Measurements from ENCODE around the gene TNFAIP6. TPM values are rescaled to one million over a fixed set of nuclear protein-coding genes. Genes with fewer than 3 reads are reported as not detected.

Gene TNFAIP6
- total and polyA plus RNA-seq, 8 donors, result 2.3 to 14.8 (median 4.0) TPM

DNA sequence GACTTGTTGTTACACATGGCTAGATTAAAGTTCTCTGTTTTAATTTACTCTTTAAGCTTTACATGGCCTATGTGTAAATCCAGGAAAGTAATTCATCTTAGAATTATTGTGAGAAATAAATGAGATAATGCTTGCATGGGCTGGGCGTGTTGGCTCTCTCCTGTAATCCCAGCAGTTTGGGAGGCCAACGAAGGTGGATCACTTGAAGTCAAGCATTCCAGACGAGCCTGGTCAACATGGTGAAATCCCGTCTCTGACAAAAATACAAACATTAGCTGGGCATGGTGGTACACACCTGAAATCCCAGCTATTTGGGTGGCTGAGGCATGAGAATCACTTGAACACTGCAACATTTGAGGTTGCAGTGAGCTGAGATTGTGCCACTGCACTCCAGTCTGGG lies 48.0 kb downstream of the TNFAIP6 start:
- H3K36me3 ChIP-seq, result no peaks in the 10 kb centered on the region
- intact Hi-C loops (cut with DNase I), result no loop called here
- no peak for TF ChIP-seq CTCF (IDR thresholded peaks at IDR 0.05)
- H3K4me1 ChIP-seq, result peaks cover 0 to 4% of the 10 kb centered on the region in 2 donors
- H3K27me3 ChIP-seq, result no peaks in the 10 kb centered on the region
- no peak for ATAC-seq
- DNase-seq, result no peak
- H3K4me3 ChIP-seq, result no peak overlapping the region
- no peak overlapping the region for H3K27ac ChIP-seq
- no peaks in the 10 kb centered on the region for H3K9me3 ChIP-seq

- ATAC-seq (no peak), DNase-seq (no peak)
- Histone ChIP-seq H3K4me3 (no peak overlapping the region), H3K36me3 (peaks cover 0 to 10% of the 10 kb centered on the region in 2 donors), H3K27ac (no peak overlapping the region), H3K27me3 (no peaks in the 10 kb centered on the region), H3K9me3 (no peaks in the 10 kb centered on the region), H3K4me1 (peaks cover 6 to 19% of the 10 kb centered on the region in 2 donors)
- TF ChIP-seq CTCF (IDR thresholded peaks at IDR 0.05), result no peak
- intact Hi-C loops (cut with DNase I), result no loop called here
Measured at GRCh38 chr2:151407281-151407680, 49.9 kb downstream of the TNFAIP6 start.

GRCh38 chr2:151408788-151409600 lies 51.6 kb downstream of the TNFAIP6 start:
- H3K4me3 ChIP-seq, result peak overlapping the region in 1 of 2 donors; percentile 96
- ATAC-seq, result no peak
- peaks cover 0 to 27% of the 10 kb centered on the region in 2 donors for H3K36me3 ChIP-seq
- intact Hi-C loops (cut with DNase I), result no loop called here
- H3K27me3 ChIP-seq, result no peaks in the 10 kb centered on the region
- H3K27ac ChIP-seq, result peak overlapping the region; percentile 90 to 94
- peaks cover 6 to 19% of the 10 kb centered on the region in 2 donors for H3K4me1 ChIP-seq
- peak in 1 of 4 donors; percentile 35 for DNase-seq
- no peaks in the 10 kb centered on the region for H3K9me3 ChIP-seq
- TF ChIP-seq CTCF (IDR thresholded peaks at IDR 0.05), result no peak

DNA sequence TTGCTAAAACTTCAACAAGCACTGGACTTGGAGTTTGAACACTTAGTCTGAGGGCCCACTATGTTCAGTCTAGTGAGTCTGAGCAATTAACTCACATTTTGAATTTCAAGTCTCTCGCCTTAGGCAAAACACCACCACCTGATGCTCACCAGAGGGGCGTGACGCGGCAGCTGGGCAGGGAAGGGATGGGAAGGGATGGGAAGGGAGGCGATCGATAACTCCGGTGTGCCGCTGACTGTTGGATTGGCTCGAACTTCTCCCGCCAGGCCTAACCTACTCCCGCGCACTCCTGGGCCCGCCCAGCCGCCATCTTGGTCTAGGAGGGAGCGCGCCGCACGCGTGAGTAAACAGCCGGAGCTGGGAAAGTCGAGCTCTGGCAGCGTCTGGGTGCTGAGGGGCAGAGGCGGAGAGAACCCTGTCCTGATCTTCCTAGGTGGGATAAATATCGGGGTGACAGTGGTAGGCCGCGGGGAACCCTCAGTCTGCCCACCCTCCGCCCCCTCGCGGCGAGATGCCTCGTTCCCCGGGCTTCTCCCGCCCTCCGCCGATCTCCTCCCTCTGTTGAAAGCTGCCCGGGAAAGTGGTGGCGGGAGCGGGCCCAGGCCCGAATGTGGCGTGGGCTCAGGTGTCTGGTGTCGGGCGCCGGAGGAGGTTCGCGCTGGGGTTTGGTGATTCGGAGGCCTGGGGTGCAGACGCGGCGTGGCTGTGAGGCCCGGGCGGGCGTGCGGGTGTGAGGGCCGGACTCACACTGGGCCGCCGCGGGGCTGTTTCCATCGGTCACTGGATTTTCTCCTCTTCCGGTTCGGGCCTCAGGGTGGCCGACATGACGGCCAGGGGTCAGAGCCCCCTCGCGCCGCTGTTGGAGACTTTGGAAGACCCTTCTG lies 52.5 kb downstream of the TNFAIP6 start, which contains the start of gene RIF1:
Gene RIF1 (plus strand): TSS at position 302 of the 884 bp plus-strand sequence. CDS start 522 bp downstream, at position 824.
- Histone ChIP-seq H3K4me3 (peak within 1 kb of the TSS; percentile 80 to 96), H3K9me3 (no peaks in the 10 kb centered on the region), H3K27me3 (no peaks in the 10 kb centered on the region), H3K4me1 (peaks cover 6 to 19% of the 10 kb centered on the region in 2 donors), H3K27ac (peak within 1 kb of the TSS; percentile 90 to 94), H3K36me3 (peaks cover 0 to 34% of the 10 kb centered on the region in 2 donors)
- peak; percentile 52 to 60 for TF ChIP-seq CTCF (IDR thresholded peaks at IDR 0.05)
- intact Hi-C loops (cut with DNase I), result no loop called here
- ATAC-seq (peak; percentile 98), DNase-seq (peak; percentile 87 to 97 (median 90))

DNA sequence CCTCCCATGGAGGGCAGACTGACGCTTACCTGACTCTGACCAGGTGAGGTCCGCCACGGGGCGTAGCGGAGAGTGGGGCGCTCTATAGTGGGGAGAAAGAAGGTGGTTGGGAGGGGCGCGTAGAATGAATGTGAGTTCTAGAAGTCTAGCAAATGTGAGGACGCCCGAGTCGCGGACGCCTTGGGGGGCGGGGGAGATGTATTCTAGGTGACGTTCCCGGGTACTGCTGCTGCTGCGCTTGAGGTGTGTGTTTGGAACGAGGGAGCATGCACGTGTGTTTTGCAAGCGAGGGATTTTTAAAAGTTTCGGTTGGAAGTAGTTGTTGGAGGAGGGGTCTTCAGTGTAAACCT lies 53.1 kb downstream of the TNFAIP6 start:
- peak; percentile 51 for ATAC-seq

More for the DNA sequence above, 53.1 kb downstream of the TNFAIP6 start:
- H3K4me1 ChIP-seq, result peaks cover 6 to 19% of the 10 kb centered on the region in 2 donors
- TF ChIP-seq CTCF (IDR thresholded peaks at IDR 0.05), result no peak
- peaks cover 0 to 40% of the 10 kb centered on the region in 2 donors for H3K36me3 ChIP-seq
- intact Hi-C loops (cut with DNase I), result no loop called here
- DNase-seq, result peak in 2 of 4 donors; percentile 24 to 47
- no peaks in the 10 kb centered on the region for H3K27me3 ChIP-seq
- H3K27ac ChIP-seq, result peak overlapping the region; percentile 90 to 94
- H3K4me3 ChIP-seq, result peak overlapping the region; percentile 80 to 96
- H3K9me3 ChIP-seq, result no peaks in the 10 kb centered on the region
